Non-pigmented ciliary epithelial cell (primary cell): ENCODE data around the gene OR4D2.
A peak's percentile ranks its signal among the peaks of the same experiment; 100 is the strongest.

ENCODE experiments used
- DNase-seq: peaks from one replicate; pipeline ENCODE4 v3.0.0-alpha.2; 2010; ENCODE audit warnings: low read depth

The OR4D2 gene

DNA sequence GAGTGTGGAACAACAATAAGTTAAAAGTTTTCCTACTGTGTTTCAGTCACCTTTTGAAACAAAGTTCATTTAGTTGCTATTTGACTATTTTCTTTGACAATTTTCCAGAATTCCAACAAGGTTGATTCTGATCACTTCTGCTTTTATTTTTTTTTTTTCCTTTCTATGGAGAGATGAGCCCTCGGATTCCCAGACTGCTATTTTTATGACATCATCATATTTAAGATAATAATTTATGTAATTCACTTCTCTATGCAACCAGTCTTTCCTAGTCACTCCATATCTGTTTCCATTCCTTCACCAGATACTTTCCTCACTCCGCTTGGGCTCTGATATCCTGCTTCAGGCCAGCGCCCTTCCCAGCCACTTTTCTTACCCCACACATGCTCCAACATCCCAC, 8.1 kb downstream of the OR4D2 start:
- no peak for DNase-seq

DNA sequence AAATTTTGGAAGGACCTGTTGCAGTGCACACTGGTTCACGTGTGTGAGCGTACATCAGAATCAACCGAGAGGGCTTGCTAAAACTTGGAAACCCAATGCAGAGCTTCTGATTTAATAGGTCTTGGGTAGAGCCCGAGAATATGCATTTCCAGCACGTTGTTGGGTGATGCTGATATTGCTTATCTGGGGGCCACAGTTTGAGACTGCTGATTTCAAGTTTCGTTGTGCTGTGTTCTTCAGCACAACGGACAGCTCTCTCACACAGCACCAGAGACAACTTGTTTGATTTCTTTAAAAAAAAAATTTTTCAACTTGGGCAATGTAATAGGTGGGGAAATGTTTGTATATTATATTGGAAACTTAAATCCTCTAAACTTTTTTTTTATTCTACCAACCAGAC, 9.4 kb downstream of the OR4D2 start:
- DNase-seq, result no peak

DNA sequence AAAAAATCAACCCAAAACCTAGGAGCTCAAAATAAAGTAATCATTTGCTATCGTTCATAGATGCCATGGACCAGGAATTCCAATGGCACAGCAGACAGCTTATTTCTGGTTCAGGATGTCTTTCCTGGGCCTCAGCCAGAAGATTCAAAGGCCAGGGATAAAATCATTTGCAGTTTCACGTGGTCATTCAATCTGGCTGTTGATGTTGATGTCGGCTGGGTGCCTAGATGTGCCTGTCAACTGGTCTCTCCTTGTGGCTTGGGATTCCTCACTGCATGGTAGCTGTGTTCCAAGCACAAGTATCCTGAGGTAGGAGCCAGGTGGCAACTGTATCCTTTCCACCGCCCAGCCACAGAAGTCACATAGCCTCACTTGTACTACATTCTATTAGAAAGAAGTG, 15.0 kb downstream of the OR4D2 start:
- no peak for DNase-seq

DNA sequence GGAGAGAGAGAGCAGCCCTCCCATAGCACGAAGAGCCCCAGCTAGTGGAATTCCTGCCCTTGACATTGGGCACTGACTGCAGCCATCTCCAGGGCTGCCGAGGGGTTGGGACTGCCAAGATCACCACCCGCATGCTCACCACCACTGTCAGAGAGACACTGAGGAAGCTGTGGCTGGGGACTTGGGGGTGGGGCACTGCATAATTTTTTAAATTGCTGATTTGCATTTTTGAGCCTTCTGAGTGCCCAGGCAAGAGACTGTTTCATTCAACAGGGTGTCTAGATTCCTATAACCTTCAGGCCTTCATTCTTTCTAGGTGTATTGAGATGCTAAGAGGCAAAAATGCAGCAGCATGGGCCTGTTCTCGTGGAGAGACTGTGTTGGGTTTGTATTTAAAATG, 16.7 kb downstream of the OR4D2 start:
- no peak for DNase-seq

DNA sequence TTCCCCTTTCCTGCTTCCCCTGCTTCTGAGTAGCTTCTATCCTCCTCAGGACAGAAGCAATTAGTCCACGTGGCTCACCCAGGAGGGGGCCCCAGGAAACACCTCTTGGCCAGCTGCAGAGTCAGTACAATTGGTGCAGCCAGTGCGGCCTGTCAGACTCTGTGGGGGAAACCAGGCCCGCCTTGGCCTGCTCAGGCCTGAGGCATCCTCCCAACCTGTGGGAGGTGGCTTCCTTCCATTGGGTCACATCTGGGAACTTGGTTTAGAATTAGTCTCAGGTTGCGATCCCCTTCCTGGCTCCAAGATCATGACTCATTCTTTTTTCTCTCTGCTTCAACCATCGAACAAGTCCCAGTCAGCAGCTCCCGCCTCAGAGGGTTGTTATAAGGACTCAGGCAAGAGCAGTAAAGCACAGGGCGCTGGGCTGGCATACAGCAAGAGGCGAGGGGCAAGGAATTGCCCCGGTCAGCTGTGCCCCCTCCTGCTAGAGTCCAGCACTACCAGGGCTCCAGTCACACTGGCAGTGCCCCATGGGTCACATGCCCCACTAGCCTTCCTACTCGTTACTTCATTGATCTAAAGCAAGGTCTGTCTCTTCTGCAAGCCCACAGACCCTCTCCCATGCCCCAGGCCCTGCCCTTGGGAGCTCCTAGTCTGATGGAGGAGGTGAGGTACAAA, 17.7 kb downstream of the OR4D2 start:
- peak; percentile 45 for DNase-seq

DNA sequence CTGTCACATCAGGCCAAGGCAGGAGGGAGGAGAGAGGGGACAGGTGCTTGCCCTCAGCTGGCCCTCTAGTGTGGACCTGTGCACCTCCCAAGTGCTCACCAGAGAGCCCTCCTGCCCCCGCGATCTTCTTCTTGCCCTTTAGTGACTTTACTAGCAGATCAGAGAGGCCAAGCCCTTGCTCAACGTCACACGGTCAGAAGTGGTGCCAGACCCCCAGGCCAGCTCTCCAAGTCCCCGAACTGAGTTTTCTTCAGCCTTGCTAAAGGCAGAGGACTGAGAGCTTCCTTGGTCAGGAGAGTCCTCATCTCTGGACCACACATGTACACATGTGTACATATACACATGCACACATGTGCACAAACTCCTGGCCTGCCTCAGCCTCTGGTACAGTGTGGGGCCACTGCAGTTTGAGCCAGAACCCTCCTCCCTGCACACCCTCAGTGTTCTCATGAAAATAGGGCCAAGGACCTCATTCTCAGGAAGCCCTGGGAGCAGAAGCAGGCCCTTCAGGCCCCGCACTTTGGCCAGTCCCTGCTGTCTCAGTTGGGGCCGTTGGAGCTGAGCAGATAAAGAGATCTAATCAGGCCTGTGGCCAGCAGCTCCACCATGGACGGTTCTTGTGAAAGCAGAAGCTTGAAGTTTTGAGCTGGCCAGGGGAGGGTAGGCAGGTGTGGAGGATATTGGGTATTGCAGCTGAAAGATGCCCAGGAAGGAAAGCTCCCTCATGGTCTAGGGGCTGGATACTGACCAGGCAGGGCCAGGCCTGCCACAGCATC, 18.4 kb downstream of the OR4D2 start:
- DNase-seq, result no peak

DNA sequence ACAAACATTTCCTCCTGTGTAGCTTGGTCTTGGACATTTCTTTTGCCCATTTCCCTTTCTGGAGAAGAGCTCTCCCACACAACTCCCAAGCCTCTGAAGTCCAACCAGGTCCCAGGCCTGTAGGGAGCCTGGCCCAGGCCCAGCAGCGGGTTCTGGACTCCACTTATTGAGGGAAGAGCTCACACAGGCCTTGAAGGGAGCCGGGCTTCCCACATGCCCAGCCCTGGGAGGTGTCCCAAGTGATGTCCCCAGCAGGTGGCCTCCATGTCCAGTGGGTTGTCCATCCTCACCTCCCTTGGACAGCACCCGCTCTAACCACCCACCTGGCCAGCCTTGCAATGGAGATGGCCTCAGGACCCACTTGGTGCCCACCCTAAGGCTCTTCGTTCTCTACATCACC, 19.8 kb downstream of the OR4D2 start:
- no peak for DNase-seq

DNA sequence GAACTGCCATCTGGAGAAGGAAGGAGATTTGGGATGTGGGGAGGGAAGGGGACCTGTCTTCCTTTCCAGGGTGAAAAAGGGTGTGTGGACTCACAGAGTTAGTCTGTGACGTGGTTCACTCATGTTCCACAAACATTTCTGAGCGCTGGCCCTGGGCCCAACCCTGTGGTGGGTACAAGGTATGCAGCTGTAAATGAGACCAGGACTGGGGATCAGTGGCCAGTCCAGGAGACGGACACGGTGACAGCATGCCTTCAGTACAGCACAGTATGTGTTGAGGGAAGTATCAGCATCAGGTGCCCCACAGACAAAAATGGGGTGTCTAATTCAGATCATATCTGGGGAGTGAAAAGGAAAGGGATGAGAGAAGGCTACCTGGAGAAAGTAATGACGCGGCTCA, 20.3 kb downstream of the OR4D2 start:
- no peak for DNase-seq

DNA sequence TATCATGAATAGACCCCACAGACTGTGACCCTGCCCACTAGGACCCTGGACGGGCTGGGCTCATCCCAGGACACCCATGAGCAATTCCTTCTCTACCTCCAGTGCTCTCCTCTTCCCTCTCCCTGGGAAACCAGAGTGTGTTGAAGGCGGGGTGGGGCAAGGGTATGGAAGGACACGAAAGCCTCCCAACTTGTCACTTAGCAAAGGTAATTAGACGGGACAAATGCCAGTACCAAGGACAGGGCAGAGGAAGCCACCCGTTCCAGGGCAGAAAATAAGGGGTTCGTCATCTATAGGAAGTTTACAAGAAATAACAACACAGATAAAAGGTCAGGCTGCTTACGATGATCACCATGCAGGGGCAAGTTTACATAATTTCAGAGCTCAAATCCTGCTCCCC, 20.9 kb downstream of the OR4D2 start:
- DNase-seq, result no peak

DNA sequence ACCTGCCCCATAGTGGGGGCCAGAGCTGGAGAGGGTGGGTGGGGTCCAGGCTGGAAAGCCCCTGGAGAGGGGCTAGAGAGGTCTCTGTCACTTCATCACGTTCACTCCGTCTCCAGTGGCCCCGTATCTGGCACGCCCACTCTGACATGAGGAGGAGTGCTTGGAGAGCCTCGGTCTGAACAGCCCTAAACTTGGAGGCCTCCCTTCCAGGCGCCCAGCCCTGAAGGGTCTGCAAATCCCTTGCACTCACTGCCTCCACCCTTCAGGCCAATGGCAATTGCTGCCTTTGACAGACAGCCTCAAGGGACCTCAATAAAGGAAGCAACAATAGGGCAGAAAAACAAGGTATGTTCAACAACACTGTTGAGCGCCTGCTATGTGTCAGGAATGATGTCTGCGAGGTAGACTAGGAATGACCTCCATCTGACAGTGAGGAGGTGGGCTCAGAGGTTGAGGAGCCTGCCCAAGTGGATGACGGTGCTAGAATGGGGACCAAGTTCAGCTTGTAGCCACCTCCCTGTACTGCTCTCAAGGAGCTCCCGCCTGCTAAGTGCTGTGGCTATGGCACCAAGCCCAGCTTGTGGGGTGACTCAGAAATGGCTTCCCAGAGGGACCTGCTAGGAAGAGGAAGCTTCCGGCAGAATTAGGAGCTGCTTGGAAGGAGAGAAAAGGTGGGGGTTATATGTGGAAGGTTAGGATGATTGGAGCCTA, 22.8 kb downstream of the OR4D2 start:
- peak; percentile 56 for DNase-seq

DNA sequence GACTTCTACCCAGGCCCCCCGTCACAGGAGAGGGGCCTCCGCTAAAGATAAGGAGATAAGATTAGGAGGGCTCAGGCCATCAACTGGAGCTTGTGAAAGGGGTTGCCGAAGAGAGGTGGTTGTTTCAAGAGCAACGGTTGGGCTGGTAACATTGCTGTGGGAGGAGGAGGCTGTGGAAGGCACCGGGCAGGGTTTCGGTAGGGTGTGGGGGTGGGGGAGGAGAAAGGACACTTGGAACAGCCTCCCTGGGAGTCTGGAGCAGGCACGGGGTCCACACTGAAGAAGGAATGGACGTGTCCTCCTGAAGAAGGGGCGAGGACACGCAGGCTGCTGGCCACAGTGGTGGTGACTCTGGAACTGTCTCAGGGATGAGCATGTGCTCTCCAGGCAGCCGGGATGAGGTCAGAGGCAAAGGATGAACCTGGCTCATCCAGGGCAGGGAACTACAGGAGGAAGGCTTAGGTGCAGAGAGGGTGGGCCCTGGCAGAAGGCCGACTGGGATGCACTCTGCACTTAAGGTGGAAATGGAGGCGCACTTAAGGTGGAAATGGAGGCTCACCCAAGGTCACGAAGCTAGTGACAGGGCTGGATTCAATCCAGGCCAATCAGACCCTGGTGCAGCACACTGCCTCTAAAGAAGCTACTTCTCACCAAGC, 24.6 kb downstream of the OR4D2 start:
- DNase-seq, result no peak

DNA sequence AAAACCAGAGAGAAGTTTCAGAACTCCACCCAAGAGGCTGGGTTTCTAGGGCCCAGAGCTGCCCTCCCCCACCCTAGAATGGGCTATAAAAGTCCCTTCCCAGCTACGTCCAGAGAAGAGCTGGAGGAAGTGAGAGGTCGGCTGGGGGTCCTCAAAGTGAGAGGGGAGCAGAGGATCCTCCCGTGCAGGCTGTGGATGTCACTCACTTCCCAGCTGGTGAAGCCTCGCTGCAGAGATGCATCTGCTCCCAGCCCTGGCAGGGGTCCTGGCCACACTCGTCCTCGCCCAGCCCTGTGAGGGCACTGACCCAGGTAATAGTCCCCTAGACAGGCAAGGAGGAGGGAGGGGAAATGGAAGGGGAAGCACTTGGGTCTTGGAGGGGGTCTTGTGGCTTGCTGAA, 25.8 kb downstream of the OR4D2 start, which contains the start of gene EPX:
Gene EPX, plus strand, starts transcription at position 115 of the 400 bp plus-strand sequence. Its CDS starts 121 bp downstream, at position 236.
- DNase-seq, result no peak

DNA sequence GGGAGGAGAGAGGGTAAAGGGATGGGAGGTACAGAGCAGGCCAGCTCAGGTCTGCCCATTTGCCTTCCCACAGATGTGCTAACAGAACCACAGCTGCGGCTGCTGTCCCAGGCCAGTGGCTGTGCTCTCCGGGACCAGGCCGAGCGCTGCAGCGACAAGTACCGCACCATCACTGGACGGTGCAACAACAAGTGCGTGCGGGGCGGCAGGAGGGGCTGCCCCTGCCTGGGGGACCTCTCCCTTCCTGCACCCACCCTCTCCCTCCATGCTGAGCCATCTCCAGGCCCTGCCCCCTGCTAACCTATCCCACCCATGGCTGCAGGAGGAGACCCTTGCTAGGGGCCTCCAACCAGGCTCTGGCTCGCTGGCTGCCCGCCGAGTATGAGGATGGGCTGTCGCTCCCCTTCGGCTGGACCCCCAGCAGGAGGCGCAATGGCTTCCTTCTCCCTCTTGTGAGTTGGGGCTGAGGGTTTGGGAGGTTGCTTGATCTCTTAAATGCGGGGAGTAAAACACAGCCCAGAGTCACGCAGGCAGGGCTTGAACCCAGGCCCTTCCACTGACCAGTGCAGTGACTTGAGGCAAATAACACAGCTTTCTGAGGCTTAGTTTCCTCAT, 27.0 kb downstream of the OR4D2 start:
- DNase-seq, result no peak

DNA sequence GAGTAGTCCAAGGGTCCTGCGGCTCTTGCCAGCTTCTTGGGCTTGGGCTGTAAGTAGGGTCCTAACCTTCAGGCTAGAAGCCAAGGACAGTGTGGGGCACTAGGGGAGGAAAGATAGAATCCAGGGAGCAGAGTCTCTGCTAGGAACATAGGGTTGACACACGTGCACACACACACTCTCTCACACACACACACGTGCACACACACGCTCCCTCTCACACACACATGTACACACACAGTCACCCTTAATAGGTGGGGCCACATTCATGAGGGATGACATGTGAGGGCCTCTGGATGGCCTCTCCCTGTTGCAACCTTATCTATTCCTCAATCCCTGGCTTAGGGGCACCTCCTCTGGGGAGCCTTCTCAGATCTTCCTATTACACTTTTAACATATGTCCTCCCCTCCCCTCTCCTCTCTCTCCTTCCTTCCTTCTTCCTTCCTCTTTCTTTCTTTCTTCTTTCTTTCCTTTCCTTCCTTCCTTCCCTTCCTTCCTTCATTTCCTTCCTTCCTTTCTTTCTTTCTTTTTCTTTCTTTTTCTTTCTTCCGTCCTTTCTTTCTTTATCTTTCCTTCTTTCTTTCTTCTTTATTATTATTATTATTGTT, 28.8 kb downstream of the OR4D2 start:
- DNase-seq, result no peak

DNA sequence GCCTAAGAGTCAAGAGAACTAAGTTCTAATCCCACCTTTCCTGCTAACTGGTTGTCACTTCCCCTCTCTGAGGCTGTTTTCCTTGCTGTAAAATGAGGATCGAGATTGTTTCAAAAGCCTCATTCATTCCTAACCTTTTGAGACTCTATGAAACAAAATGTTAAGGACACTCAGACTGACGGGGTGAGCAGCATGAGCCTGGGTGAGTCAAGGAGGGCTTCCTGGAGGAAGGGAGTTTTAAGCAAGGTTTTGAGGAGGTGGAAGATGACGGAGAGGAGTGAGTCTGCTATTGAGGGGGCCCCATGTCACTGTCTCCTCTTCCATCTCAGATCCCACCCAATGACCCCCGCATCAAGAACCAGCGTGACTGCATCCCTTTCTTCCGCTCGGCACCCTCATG, 29.8 kb downstream of the OR4D2 start:
- no peak for DNase-seq

DNA sequence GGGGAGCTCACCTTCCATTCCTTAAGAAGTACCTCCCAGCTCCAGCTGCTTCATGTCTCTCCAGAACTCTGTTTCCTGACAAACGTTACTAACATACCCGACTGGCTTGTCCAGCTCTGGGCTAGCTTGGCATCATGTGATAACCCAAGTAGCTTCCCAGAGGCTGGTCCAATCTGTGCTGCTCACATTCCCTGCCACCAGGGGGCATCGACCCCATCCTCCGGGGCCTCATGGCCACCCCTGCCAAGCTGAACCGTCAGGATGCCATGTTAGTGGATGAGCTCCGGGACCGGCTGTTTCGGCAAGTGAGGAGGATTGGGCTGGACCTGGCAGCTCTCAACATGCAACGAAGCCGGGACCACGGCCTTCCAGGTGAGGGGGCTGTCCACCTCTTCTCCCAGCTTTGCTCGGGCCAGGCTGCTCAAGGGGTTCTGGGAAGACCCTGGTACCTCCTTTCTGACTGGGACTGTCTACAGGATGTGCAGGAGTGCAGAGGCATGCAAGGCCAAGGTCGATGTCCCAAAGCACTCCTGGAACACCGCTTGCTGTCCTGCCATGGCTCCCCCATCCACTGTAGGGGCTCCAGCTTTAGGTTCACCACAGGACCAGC, 33.3 kb downstream of the OR4D2 start:
- no peak for DNase-seq

DNA sequence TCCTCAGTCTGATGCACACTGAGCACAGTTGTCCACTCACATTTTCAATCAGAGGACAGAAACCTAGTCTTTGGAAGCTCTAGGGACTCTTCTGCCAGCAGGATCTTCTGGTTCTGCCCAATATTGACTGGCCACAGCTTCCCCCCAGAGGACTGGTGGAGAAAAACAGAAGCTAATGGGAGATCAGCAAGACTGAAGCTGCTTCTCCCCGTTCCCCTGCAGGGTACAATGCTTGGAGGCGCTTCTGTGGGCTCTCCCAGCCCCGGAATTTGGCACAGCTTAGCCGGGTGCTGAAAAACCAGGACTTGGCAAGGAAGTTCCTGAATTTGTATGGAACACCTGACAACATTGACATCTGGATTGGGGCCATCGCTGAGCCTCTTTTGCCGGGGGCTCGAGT, 36.1 kb downstream of the OR4D2 start:
- DNase-seq, result no peak

DNA sequence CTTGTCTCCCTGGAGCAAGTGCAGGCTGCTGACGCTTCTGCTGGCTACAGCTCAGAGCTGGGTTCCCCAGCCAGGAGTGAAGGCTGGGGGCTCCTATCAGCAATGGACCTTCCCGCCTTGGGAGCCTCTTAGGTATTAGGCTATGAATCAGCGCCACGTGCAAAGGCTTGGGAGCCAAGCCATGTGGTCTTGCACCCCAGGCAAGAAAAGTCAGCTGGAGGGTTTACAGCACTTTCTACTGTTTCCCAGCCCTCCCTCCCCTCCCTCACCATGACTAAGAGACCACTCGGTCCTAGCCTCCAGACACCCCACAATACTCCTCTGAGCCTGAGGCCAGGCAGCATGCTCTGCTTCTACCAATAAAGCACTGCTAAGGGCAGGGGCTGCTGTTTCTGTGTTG, 38.0 kb downstream of the OR4D2 start:
- DNase-seq, result no peak

DNA sequence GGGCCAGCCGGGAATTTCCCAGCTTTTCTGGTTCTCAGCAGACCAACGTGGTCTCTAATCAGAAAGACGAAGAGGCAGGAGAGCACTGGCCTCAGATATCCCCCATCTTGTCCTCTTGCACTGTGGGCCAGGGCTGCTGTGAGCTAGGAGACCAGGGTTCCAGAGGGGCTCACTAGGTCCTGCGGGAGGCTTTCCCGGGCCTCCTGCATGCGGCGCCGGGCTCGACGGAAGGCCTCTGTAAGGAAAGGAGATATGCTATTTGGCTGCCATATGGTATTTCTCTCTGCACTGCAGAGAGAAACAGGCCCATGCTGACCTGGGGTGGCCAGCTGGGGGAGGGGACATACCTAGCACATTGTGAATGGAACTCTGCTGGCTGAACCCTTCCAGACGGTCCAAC, 39.2 kb downstream of the OR4D2 start:
- DNase-seq, result no peak

DNA sequence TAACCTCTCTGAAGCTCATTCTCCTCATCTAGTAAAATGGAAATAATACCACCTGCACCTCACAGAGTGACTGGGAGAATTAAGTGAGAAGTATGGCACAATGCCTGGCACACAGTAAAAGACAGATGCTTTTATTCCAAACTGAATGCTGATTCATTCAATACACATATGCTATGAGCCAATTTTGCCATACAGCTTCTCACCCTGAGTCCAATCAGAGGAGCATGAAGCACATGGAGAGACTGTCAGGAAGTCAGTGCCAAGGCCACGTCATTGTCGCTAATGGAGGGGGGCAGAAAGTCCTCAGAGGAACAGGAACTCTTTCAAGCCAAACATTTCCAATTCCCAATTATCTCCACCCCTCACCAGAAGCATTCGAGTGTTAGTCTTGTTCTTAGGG, 40.7 kb downstream of the OR4D2 start:
- DNase-seq, result no peak

DNA sequence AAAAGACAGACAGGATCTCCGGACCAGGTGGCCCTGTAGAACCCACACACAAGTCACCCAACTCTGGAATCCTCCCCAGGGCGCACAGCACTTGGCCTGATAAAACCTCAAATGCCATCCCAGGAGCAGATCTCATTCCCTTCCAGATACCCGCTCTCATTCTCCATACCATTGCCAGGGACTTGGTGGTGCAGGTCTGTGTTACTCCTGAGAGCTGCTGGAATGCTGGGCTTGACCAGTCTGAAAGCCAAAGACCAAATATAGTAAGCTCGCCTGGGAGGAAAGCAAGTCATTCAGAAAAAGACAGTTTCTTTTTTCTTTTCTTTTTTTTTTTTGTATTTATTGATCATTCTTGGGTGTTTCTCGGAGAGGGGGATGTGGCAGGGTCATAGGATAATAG, 41.6 kb downstream of the OR4D2 start:
- no peak for DNase-seq
